Activated naive CD8-positive, alpha-beta T cell treated with anti-CD3 and anti-CD28 coated beads for 36 hours (primary cell): ENCODE results near the gene MST1R. TPM values are rescaled to one million over a fixed set of nuclear protein-coding genes. Genes with fewer than 3 reads are reported as not detected.
A peak's percentile ranks its signal among the peaks of the same experiment; 100 is the strongest.

ENCODE experiments used
- DNase-seq: peaks from one replicate; pipeline ENCODE4 v3.0.0; 2021
- H3K27ac Mint-ChIP-seq: one replicate; pipeline ENCODE4 v1.8.0; 2022; ENCODE audit warnings: mild to moderate bottlenecking, moderate library complexity, mixed read lengths
- H3K27me3 Mint-ChIP-seq: one replicate; pipeline ENCODE4 v1.8.0; 2022; ENCODE audit warnings: mild to moderate bottlenecking, mixed read lengths
- H3K36me3 Mint-ChIP-seq: one replicate; pipeline ENCODE4 v1.8.0; 2021; ENCODE audit warnings: mild to moderate bottlenecking, mixed read lengths
- H3K4me1 Mint-ChIP-seq: one replicate; pipeline ENCODE4 v1.8.0; 2021; ENCODE audit warnings: mixed read lengths
- H3K4me3 Mint-ChIP-seq: one replicate; pipeline ENCODE4 v1.8.0; 2022; ENCODE audit warnings: mild to moderate bottlenecking, moderate library complexity, mixed read lengths
- H3K9me3 Mint-ChIP-seq: one replicate; pipeline ENCODE4 v1.8.0; 2022; ENCODE audit warnings: mixed read lengths
- total RNA-seq, 2 experiments: library from RNA; stranded (reverse); gene quantifications; one replicate each; pipeline ENCODE4 v1.2.3, GENCODE V29; 2021

MST1R gene
- total RNA-seq, 2 experiments from 2014 or later = 0.74 to 0.76 TPM

DNA sequence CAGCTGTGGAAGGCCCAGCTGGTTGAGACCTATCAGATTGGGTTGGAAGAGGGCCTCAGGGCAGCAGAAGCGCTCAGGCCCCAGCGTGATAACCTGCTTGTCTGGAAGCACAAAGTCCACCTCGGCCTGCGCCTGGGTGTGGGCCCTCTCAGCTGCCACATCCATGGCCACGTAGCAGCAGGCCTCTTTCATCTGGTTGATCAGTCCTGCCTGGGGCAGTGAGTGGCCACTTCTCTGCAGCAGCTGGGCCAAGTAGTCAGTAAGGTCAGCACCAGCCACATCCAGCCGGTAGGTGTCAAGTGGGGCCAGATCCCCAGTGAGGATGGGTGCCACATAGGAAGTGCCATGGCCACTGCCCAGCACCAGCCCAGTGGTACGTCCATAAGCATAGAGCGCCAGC, 30.1 kb downstream of the MST1R start:
- no peaks in the 10 kb centered on the region for H3K36me3 Mint-ChIP-seq
- no peak for DNase-seq
- H3K9me3 Mint-ChIP-seq = no peaks in the 10 kb centered on the region
- H3K27me3 Mint-ChIP-seq = peaks cover 6% of the 10 kb centered on the region
- H3K4me3 Mint-ChIP-seq = no peak overlapping the region
- no peak overlapping the region for H3K27ac Mint-ChIP-seq
- H3K4me1 Mint-ChIP-seq = peaks cover 1% of the 10 kb centered on the region

GRCh38 chr3:49872801-49873281, 30.8 kb downstream of the MST1R start:
- peaks cover 14% of the 10 kb centered on the region for H3K27me3 Mint-ChIP-seq
- H3K36me3 Mint-ChIP-seq = no peaks in the 10 kb centered on the region
- peaks cover 3% of the 10 kb centered on the region for H3K4me1 Mint-ChIP-seq
- H3K4me3 Mint-ChIP-seq = no peak overlapping the region
- DNase-seq = peak; percentile 41
- no peak overlapping the region for H3K27ac Mint-ChIP-seq
- no peaks in the 10 kb centered on the region for H3K9me3 Mint-ChIP-seq

GRCh38 chr3:49871531-49872153, 32.0 kb downstream of the MST1R start:
- Mint-ChIP-seq H3K36me3 (no peaks in the 10 kb centered on the region), H3K9me3 (no peaks in the 10 kb centered on the region), H3K27me3 (peaks cover 24% of the 10 kb centered on the region), H3K4me1 (peaks cover 3% of the 10 kb centered on the region), H3K4me3 (no peak overlapping the region), H3K27ac (no peak overlapping the region)
- DNase-seq = no peak

DNA sequence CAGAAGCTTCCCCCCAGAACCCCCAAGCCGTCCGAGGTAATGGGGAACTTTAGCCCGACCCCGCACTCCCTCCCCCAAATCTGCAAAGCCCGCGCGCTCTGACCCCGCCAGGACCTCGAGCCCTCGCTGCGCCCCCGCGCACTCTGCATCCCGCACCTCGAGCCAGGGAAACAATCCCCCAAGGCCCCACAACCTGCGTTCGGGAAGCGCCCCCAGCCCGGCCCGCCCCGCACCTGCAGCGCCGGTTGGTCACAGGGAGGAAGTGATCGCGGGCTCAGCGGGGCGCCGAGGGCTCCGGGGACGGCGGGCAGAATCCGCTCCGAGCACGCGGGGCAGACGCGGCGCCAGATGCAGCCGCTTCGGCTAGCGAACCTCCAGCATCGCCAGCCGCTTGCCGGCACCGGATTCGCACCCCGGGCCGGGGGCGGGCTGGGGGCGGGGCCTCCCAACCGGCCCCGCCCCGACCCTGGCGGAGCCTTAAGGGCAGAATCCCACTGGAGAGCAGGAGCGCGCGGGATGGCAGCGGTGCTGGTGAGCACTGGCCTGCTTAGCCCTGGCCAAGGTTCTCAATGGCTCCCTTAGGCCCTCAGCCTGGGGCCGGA, 34.0 kb downstream of the MST1R start, which contains the start of gene CAMKV:
Gene CAMKV, minus strand, starts transcription at position 382 of the 602 bp plus-strand sequence. CDS start 7,518 bp downstream, outside the sequence.
- peak within 1 kb of the TSS; percentile 32 for H3K4me3 Mint-ChIP-seq
- H3K36me3 Mint-ChIP-seq = no peaks in the 10 kb centered on the region
- H3K27me3 Mint-ChIP-seq = peaks cover 40% of the 10 kb centered on the region
- peaks cover 3% of the 10 kb centered on the region for H3K4me1 Mint-ChIP-seq
- H3K9me3 Mint-ChIP-seq = no peaks in the 10 kb centered on the region
- H3K27ac Mint-ChIP-seq = no peak within 1 kb of the TSS
- DNase-seq = peak; percentile 56

DNA sequence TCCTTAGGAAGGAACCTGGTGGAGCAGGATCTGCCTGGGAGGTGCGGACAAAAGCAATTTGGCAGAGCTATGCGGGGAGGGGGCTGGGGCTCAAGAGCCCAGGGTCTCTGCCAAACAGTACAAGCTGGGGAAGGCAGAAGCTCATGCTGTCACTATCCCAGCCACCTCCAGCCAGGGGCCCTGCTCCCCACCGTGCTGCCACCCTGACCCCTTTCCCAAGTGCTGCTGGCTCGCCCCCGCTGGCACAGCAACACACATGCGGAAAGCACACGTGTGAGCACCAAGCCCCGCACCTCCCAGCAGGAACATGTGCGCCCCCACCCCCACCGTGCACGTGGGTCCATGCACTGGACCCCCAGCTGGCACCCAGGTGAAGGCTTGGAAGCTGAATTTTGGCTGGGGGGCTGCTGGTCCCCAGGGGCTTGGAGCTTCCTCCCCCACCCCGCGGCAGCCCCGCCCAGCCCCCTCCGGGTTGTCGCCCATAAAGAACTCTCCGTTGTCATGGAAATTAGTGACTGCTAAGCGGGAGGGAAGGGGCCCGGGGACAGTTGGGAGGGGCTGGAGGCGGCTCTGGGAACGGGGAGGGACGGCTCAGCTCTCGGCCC, 34.7 kb downstream of the MST1R start:
- H3K27ac Mint-ChIP-seq = no peak overlapping the region
- peak overlapping the region; percentile 32 for H3K4me3 Mint-ChIP-seq
- peaks cover 40% of the 10 kb centered on the region for H3K27me3 Mint-ChIP-seq
- peaks cover 3% of the 10 kb centered on the region for H3K4me1 Mint-ChIP-seq
- no peaks in the 10 kb centered on the region for H3K9me3 Mint-ChIP-seq
- H3K36me3 Mint-ChIP-seq = no peaks in the 10 kb centered on the region
- DNase-seq = peak; percentile 11

- Mint-ChIP-seq H3K36me3 (no peaks in the 10 kb centered on the region), H3K9me3 (no peaks in the 10 kb centered on the region), H3K4me1 (peaks cover 3% of the 10 kb centered on the region), H3K27me3 (peaks cover 40% of the 10 kb centered on the region), H3K4me3 (peak overlapping the region; percentile 18), H3K27ac (no peak overlapping the region)
- DNase-seq = peak; percentile 30
Measured at GRCh38 chr3:49867871-49868321, 35.8 kb downstream of the MST1R start.

GRCh38 chr3:49867400-49867799, 36.3 kb downstream of the MST1R start:
- H3K9me3 Mint-ChIP-seq = no peaks in the 10 kb centered on the region
- no peaks in the 10 kb centered on the region for H3K36me3 Mint-ChIP-seq
- no peak for DNase-seq
- no peak overlapping the region for H3K27ac Mint-ChIP-seq
- peaks cover 3% of the 10 kb centered on the region for H3K4me1 Mint-ChIP-seq
- H3K27me3 Mint-ChIP-seq = peaks cover 40% of the 10 kb centered on the region
- no peak overlapping the region for H3K4me3 Mint-ChIP-seq

DNA sequence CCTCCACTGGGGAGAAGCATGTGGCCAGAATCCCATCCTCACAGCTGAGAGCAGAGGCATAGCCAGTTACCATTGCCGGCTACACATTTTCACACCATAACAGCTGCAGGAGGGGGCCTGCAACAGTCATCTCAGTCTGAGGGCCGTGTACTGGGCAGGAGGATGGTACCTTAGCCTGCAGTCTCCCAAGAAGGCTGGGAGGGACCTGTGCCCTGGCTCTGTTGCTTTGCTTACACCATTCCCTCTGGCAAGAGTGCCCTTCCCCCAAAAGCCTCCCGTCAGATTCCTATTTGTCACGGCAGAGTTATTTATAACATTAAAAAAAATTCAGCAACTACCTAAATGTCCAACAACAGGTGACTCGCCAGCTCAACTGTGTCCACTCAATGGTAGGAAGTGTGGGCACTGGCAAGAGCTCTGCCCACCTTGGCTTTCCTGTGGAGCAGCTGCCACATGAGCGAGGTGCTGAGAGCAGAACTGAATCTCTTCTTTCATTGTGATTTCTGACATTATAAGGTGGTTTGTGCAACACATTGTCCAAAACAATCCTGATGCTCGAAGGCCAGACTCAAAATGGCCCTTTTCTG, 38.4 kb downstream of the MST1R start:
- no peak for DNase-seq
- H3K4me1 Mint-ChIP-seq = peaks cover 2% of the 10 kb centered on the region
- H3K27me3 Mint-ChIP-seq = peaks cover 36% of the 10 kb centered on the region
- no peaks in the 10 kb centered on the region for H3K9me3 Mint-ChIP-seq
- H3K4me3 Mint-ChIP-seq = no peak overlapping the region
- no peaks in the 10 kb centered on the region for H3K36me3 Mint-ChIP-seq
- no peak overlapping the region for H3K27ac Mint-ChIP-seq

GRCh38 chr3:49864505-49864904, 39.2 kb downstream of the MST1R start:
- Mint-ChIP-seq H3K4me1 (peaks cover 2% of the 10 kb centered on the region), H3K27ac (no peak overlapping the region), H3K36me3 (no peaks in the 10 kb centered on the region), H3K27me3 (peaks cover 36% of the 10 kb centered on the region), H3K4me3 (no peak overlapping the region), H3K9me3 (no peaks in the 10 kb centered on the region)
- DNase-seq = no peak

- no peaks in the 10 kb centered on the region for H3K9me3 Mint-ChIP-seq
- H3K4me1 Mint-ChIP-seq = peaks cover 9% of the 10 kb centered on the region
- no peak overlapping the region for H3K27ac Mint-ChIP-seq
- no peak for DNase-seq
- H3K27me3 Mint-ChIP-seq = peaks cover under 1% of the 10 kb centered on the region
- no peak overlapping the region for H3K4me3 Mint-ChIP-seq
- peaks cover 1% of the 10 kb centered on the region for H3K36me3 Mint-ChIP-seq
Measured at GRCh38 chr3:49859576-49860305, 43.9 kb downstream of the MST1R start.

GRCh38 chr3:49856181-49857005, 47.3 kb downstream of the MST1R start, which contains the start of gene TRAIP:
Gene TRAIP, minus strand, starts transcription at chr3:49856564. Its CDS starts 111 bp downstream, at chr3:49856453.
- Mint-ChIP-seq H3K9me3 (no peaks in the 10 kb centered on the region), H3K27ac (peak within 1 kb of the TSS; percentile 86), H3K4me3 (peak within 1 kb of the TSS; percentile 93), H3K36me3 (peaks cover 1% of the 10 kb centered on the region), H3K27me3 (no peaks in the 10 kb centered on the region), H3K4me1 (peaks cover 11% of the 10 kb centered on the region)
- peak; percentile 94 for DNase-seq

GRCh38 chr3:49855662-49856061, 48.0 kb downstream of the MST1R start:
- peaks cover 3% of the 10 kb centered on the region for H3K36me3 Mint-ChIP-seq
- peak overlapping the region; percentile 93 for H3K4me3 Mint-ChIP-seq
- peaks cover 11% of the 10 kb centered on the region for H3K4me1 Mint-ChIP-seq
- H3K27me3 Mint-ChIP-seq = no peaks in the 10 kb centered on the region
- no peaks in the 10 kb centered on the region for H3K9me3 Mint-ChIP-seq
- H3K27ac Mint-ChIP-seq = no peak overlapping the region
- DNase-seq = no peak

DNA sequence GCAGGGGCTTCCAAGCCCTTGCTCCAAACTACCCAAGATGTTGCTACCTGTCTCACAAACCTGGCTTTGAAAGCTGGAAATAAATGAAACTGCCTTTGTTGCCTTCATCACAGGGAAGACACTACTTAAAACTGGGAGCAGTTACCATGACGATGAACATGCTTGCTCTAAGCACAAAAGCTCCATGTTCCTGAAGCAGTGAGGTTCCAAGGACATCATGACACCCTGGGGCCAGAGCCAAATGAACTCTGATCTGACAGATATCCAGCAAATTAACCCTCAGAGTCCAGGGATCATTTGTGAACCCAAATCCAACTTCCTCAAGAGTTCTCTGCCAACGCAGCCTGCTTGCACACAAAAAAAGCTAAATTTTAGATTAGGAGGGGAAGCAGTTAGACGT, 58.0 kb downstream of the MST1R start:
- H3K4me1 Mint-ChIP-seq = peaks cover 2% of the 10 kb centered on the region
- H3K27me3 Mint-ChIP-seq = no peaks in the 10 kb centered on the region
- H3K27ac Mint-ChIP-seq = no peak overlapping the region
- H3K9me3 Mint-ChIP-seq = no peaks in the 10 kb centered on the region
- DNase-seq = no peak
- peaks cover 14% of the 10 kb centered on the region for H3K36me3 Mint-ChIP-seq
- no peak overlapping the region for H3K4me3 Mint-ChIP-seq
